ENCODE results near the gene FGD2.

FGD2 gene

GRCh38 chr6:36961441-36962435 is 43.7 kb upstream of the FGD2 start:
- Histone ChIP-seq H2AFZ (ENCODE audit: low read length) (no peak overlapping the region), H3K4me3 (ENCODE audit: low read length, poor library complexity, severe bottlenecking) (no peak overlapping the region), H3K4me1 (ENCODE audit: insufficient read depth, low read length, poor library complexity, severe bottlenecking) (peaks cover 38% of the 10 kb centered on the region), H3F3A (ENCODE audit: low read depth) (no peaks in the 10 kb centered on the region), H3K9ac (ENCODE audit: low read depth, low read length, poor library complexity, severe bottlenecking) (no peak overlapping the region), H3K4me2 (ENCODE audit: low read depth, low read length, poor library complexity, severe bottlenecking) (no peak overlapping the region), H3K79me2 (ENCODE audit: insufficient read depth, low read length) (no peaks in the 10 kb centered on the region), H4K20me1 (ENCODE audit: insufficient read depth, low read length, poor library complexity, severe bottlenecking) (no peaks in the 10 kb centered on the region), H3K27me3 (ENCODE audit: insufficient read depth, low read length, poor library complexity, severe bottlenecking) (peaks cover 7% of the 10 kb centered on the region), H3K36me3 (ENCODE audit: insufficient read depth, low read length) (peaks cover under 1% of the 10 kb centered on the region; the same call in 1 of the 2 replicates), H3K9me3 (ENCODE audit: insufficient read depth, low read depth, low read length) (no peaks in the 10 kb centered on the region), H3K9me2 (replicated peaks; ENCODE audit: low read depth, low read length) (no peaks in the 10 kb centered on the region)
- TF ChIP-seq, protein P1, sequence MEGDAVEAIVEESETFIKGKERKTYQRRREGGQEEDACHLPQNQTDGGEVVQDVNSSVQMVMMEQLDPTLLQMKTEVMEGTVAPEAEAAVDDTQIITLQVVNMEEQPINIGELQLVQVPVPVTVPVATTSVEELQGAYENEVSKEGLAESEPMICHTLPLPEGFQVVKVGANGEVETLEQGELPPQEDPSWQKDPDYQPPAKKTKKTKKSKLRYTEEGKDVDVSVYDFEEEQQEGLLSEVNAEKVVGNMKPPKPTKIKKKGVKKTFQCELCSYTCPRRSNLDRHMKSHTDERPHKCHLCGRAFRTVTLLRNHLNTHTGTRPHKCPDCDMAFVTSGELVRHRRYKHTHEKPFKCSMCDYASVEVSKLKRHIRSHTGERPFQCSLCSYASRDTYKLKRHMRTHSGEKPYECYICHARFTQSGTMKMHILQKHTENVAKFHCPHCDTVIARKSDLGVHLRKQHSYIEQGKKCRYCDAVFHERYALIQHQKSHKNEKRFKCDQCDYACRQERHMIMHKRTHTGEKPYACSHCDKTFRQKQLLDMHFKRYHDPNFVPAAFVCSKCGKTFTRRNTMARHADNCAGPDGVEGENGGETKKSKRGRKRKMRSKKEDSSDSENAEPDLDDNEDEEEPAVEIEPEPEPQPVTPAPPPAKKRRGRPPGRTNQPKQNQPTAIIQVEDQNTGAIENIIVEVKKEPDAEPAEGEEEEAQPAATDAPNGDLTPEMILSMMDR (conservative IDR thresholded peaks at IDR 0.05; ENCODE audit: low read length), result no peak
- no peak for TF ChIP-seq EZH2phosphoT487 (IDR thresholded peaks at IDR 0.05; ENCODE audit: borderline replicate concordance)

DNA sequence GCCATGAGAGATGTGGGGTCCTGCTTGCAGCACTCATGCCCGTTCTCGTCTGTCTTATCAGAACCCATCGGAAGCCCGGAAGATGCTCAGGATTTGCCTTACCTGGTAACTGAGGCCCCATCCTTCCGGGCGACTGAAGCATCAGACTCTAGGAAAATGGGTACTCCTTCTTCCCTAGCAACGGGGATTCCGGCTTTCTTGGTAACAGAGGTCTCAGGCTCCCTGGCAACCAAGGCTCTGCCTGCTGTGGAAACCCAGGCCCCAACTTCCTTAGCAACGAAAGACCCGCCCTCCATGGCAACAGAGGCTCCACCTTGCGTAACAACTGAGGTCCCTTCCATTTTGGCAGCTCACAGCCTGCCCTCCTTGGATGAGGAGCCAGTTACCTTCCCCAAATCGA is 42.6 kb upstream of the FGD2 start:
- TF ChIP-seq, protein P1 (conservative IDR thresholded peaks at IDR 0.05; ENCODE audit: low read length), result no peak
- no peak for TF ChIP-seq EZH2phosphoT487 (IDR thresholded peaks at IDR 0.05; ENCODE audit: borderline replicate concordance)
- Histone ChIP-seq H3K4me2 (ENCODE audit: low read depth, low read length, poor library complexity, severe bottlenecking) (peak overlapping the region; percentile 38), H2AFZ (ENCODE audit: low read length) (no peak overlapping the region), H3K9me3 (ENCODE audit: insufficient read depth, low read depth, low read length) (no peaks in the 10 kb centered on the region), H3F3A (ENCODE audit: low read depth) (no peaks in the 10 kb centered on the region), H3K4me3 (ENCODE audit: low read length, poor library complexity, severe bottlenecking) (no peak overlapping the region), H3K79me2 (ENCODE audit: insufficient read depth, low read length) (no peaks in the 10 kb centered on the region), H3K4me1 (ENCODE audit: insufficient read depth, low read length, poor library complexity, severe bottlenecking) (peaks cover 38% of the 10 kb centered on the region), H3K9ac (ENCODE audit: low read depth, low read length, poor library complexity, severe bottlenecking) (no peak overlapping the region), H3K9me2 (replicated peaks; ENCODE audit: low read depth, low read length) (no peaks in the 10 kb centered on the region), H3K36me3 (ENCODE audit: insufficient read depth, low read length) (peaks cover 12% of the 10 kb centered on the region; the same call in 1 of the 2 replicates), H4K20me1 (ENCODE audit: insufficient read depth, low read length, poor library complexity, severe bottlenecking) (no peaks in the 10 kb centered on the region), H3K27me3 (ENCODE audit: insufficient read depth, low read length, poor library complexity, severe bottlenecking) (no peaks in the 10 kb centered on the region)

DNA sequence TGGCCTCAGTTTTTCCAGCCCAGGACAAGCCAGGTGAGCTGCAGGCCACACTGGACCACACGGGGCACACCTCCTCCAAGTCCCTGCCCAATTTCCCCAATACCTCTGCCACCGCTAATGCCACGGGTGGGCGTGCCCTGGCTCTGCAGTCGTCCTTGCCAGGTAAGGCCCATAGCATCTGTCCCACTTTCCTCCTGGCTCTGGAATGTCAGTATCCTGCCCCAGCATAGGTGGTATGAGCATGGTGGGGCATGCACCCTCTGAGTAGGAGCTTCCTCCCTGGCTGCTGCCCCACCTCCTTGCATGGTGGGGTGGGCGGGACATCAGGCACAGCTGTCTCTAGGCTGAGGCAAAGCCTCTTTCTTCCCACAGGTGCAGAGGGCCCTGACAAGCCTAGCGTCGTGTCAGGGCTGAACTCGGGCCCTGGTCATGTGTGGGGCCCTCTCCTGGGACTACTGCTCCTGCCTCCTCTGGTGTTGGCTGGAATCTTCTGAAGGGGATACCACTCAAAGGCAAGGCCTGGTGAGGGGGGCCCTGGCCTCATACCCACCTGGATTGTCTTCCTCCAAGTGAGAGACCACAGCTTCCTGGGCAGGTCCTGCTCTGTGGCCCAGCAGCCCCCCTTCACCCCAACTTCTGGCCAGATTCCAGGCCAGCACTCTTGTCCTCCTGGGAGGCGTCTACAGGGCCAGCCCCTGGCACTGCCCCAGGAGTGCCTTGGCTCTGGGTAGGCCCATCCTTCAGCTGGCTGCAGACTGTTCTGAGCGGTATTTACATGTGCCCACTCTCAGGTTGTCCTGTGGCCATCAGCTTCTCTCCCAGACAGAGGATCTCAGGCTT is 41.8 kb upstream of the FGD2 start:
- TF ChIP-seq EZH2phosphoT487 (IDR thresholded peaks at IDR 0.05; ENCODE audit: borderline replicate concordance), result no peak
- TF ChIP-seq, protein P1 (conservative IDR thresholded peaks at IDR 0.05; ENCODE audit: low read length), result no peak

More for the DNA sequence above, 41.8 kb upstream of the FGD2 start:
- H3K36me3 ChIP-seq (ENCODE audit: insufficient read depth, low read length), result peaks cover 20% of the 10 kb centered on the region; the same call in 1 of the 2 replicates
- H3K4me3 ChIP-seq (ENCODE audit: low read length, poor library complexity, severe bottlenecking), result no peak overlapping the region
- H3K79me2 ChIP-seq (ENCODE audit: insufficient read depth, low read length), result no peaks in the 10 kb centered on the region
- H3K9me2 ChIP-seq (replicated peaks; ENCODE audit: low read depth, low read length), result no peaks in the 10 kb centered on the region
- peaks cover 38% of the 10 kb centered on the region for H3K4me1 ChIP-seq (ENCODE audit: insufficient read depth, low read length, poor library complexity, severe bottlenecking)
- no peaks in the 10 kb centered on the region for H3K27me3 ChIP-seq (ENCODE audit: insufficient read depth, low read length, poor library complexity, severe bottlenecking)
- no peaks in the 10 kb centered on the region for H3K9me3 ChIP-seq (ENCODE audit: insufficient read depth, low read depth, low read length)
- H4K20me1 ChIP-seq (ENCODE audit: insufficient read depth, low read length, poor library complexity, severe bottlenecking), result no peaks in the 10 kb centered on the region
- no peak overlapping the region for H2AFZ ChIP-seq (ENCODE audit: low read length)
- peak overlapping the region; percentile 23 for H3K9ac ChIP-seq (ENCODE audit: low read depth, low read length, poor library complexity, severe bottlenecking)
- H3K4me2 ChIP-seq (ENCODE audit: low read depth, low read length, poor library complexity, severe bottlenecking), result peak overlapping the region; percentile 38
- no peaks in the 10 kb centered on the region for H3F3A ChIP-seq (ENCODE audit: low read depth)

All from Loucy (cell line).